GM12892 (cell line): ENCODE results near the gene PRM3.

Experiments used
- DNase-seq: peaks from one replicate; pipeline ENCODE4 v3.0.0; 2011; ENCODE audit not compliant: insufficient read length
- FAIRE-seq: peaks from 2 replicates; lab custom pipeline; 2011; peaks lifted over from hg19 to GRCh38; lab: Jason Lieb, UNC
- POLR2A ChIP-seq: IDR thresholded peaks from 2 replicates; pipeline ENCODE4 v1.6.1; 2011; ENCODE audit warnings: low read depth, low read length, control low read depth
- POLR2AphosphoS5 ChIP-seq: IDR thresholded peaks from 2 replicates; pipeline ENCODE4 v1.6.1; 2011; ENCODE audit warnings: low read depth, low read length, control low read depth
- TAF1 ChIP-seq: IDR thresholded peaks from 2 replicates; pipeline ENCODE4 v1.6.1; 2011; ENCODE audit warnings: low read depth, mild to moderate bottlenecking, control low read depth, low read length, borderline replicate concordance

The PRM3 gene

GRCh38 chr16:11234884-11235702 lies 38.3 kb downstream of the PRM3 start:
- FAIRE-seq (no peak), DNase-seq (no peak)

GRCh38 chr16:11233727-11234376 lies 39.6 kb downstream of the PRM3 start:
- DNase-seq (no peak), FAIRE-seq (no peak)
- TF ChIP-seq POLR2AphosphoS5 (no peak), POLR2A (no peak), TAF1 (no peak)

More at GRCh38 chr16:11234884-11235702, 38.3 kb downstream of the PRM3 start:
- TF ChIP-seq TAF1 = no peak

GRCh38 chr16:11232852-11233726 lies 40.3 kb downstream of the PRM3 start:
- TF ChIP-seq POLR2AphosphoS5 (no peak), POLR2A (peak; percentile 47; the same call in 1 of the 2 replicates)
- FAIRE-seq (peak; percentile 80), DNase-seq (peak; percentile 63)

- DNase-seq = no peak
- no peak for TF ChIP-seq TAF1
- TF ChIP-seq POLR2A = no peak
- TF ChIP-seq POLR2AphosphoS5 = no peak
- FAIRE-seq = no peak
Observed at GRCh38 chr16:11232302-11232851, 41.1 kb downstream of the PRM3 start.

GRCh38 chr16:11231367-11231970 lies 42.0 kb downstream of the PRM3 start:
- FAIRE-seq (no peak), DNase-seq (no peak)
- TF ChIP-seq POLR2AphosphoS5 (no peak), TAF1 (no peak), POLR2A (no peak)

- DNase-seq (no peak), FAIRE-seq (no peak)
- no peak for TF ChIP-seq TAF1
- no peak for TF ChIP-seq POLR2AphosphoS5
- TF ChIP-seq POLR2A = no peak
Observed at GRCh38 chr16:11229906-11230305, 43.5 kb downstream of the PRM3 start.

GRCh38 chr16:11229432-11229831 lies 44.0 kb downstream of the PRM3 start:
- no peak for FAIRE-seq
- no peak for DNase-seq
- TF ChIP-seq POLR2AphosphoS5 = no peak
- TF ChIP-seq TAF1 = no peak
- TF ChIP-seq POLR2A = no peak

GRCh38 chr16:11225677-11226549 lies 47.5 kb downstream of the PRM3 start:
- TF ChIP-seq TAF1 = no peak
- no peak for TF ChIP-seq POLR2AphosphoS5
- TF ChIP-seq POLR2A = no peak; the same call in none of the 2 replicates
- FAIRE-seq (peak; percentile 78), DNase-seq (no peak)

- FAIRE-seq (peak; percentile 97), DNase-seq (peak; percentile 96)
- TF ChIP-seq POLR2AphosphoS5 = no peak
- peak; percentile 43 for TF ChIP-seq POLR2A
- TF ChIP-seq TAF1 = peak; percentile 14; the same call in 1 of the 2 replicates
Observed at GRCh38 chr16:11224894-11225676, 48.3 kb downstream of the PRM3 start.
